HG02943 (cell line): ENCODE measurements around the gene TRIM14.
"Not testable (repeated sequence)": the region's sequence is repeated elsewhere in the genome, so short reads cannot be mapped to it uniquely, and the experiment has no call there.

Source experiments
- ATAC-seq: cut with Tn5 transposase; IDR thresholded peaks from one replicate; pipeline ENCODE4 v1.9.1; 2021; ENCODE audit warnings: mild to moderate bottlenecking, low read depth, moderate library complexity; ENCODE audit not compliant: unreplicated experiment

TRIM14 gene

GRCh38 chr9:98142182-98142907 lies 23.3 kb upstream of the TRIM14 start:
- no peak for ATAC-seq

DNA sequence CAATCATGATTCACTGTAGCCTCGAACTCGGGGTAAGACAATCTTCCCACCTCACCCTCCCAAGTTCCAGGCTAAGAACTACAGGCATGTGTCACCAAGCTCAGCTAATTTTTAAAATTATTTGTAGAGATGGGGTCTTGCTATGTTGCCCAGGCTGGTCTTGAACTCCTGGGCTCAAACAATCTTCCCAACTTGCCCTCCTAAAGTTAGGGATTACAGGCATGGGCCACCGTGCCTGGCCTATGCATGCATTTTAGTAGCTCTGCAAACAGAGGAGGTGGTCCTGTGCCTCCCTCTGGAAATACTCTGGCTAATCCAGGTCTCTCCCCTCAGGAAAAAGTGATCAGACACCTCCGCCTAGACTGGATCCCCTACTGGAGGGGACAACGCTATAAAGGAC lies 21.5 kb upstream of the TRIM14 start:
- no peak for ATAC-seq

DNA sequence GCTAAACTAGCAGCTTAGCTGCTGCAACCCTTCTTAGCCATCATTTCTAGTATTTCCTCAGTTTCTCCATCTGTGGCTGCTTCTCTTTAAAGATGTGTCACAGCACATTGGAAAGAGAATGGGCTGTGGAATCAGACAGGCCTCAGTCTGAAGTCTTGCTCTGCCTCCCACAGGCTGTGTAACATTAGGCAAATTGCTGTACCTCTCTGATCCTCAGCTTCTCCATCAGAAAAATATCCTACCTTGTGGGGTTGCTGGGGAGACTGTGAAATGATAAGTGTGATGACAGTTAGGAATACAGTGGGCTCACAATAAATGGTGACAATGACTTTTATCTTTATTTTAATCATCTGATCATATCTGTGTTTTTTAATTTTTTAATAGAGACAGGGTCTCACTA lies 17.5 kb upstream of the TRIM14 start:
- ATAC-seq, result no peak

- ATAC-seq, result no peak
These were observed 16.9 kb upstream of the TRIM14 start for GRCh38 chr9:98135938-98136337.

DNA sequence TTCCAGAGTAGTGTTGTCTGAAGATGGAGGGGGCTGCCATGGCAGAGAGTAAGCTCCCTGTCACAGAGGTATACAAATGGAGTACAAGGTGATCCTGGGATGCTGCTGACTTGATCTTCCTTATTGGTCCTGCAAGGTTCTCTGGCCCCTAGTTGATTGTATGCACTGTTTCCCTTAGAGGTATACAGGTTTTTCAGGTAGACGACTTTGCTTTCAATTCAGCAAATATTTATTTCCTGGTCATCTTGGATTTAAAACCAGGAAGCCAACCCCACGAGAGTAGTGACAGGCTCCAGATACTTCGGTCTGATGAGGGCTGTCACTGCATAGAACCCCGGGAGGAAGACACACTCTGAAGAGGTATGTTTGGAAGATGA lies 16.5 kb upstream of the TRIM14 start:
- no peak for ATAC-seq

DNA sequence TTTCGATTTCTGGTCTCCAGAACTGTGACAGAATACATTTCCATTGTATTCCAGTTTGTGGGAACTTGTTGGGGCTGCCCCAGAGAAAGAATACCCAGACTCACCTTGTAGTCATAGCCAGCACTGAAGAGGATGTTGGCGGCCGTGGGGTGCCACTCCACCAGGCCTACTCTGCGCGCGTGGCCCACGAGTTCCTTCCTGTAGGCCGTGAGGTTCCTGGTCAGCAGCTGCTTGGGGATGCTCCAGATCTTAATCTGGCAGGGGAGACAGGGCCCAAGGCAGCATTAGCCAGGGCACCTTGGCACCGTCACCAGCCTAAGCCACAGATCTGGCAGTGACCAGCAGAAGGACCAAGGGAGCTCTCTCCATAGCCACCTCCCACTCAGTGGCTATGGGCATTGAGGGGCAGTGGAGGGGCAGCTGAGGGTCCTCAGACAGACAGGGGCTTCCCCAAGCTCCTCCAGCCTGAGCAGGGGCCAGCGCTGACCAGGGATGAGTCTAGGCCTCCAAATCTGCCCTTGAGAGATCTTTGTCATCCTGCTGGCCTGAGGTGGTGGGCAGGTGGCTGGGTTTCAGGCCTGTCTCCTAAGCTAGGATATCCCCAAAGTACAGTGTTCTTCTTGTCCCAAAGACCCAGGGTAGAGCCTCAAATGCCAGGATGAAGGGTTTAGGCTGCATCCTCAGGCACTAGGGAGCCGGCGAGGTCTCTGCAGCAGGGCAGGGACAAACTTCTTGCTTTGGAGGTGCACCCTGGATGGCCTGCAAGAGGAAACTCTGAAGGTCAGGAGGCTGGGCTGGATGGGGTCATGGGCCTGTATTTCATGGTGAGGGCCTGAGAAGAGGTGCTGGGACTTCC lies 15.9 kb upstream of the TRIM14 start:
- no peak for ATAC-seq

GRCh38 chr9:98132806-98133631 lies 14.0 kb upstream of the TRIM14 start:
- ATAC-seq, result no peak

DNA sequence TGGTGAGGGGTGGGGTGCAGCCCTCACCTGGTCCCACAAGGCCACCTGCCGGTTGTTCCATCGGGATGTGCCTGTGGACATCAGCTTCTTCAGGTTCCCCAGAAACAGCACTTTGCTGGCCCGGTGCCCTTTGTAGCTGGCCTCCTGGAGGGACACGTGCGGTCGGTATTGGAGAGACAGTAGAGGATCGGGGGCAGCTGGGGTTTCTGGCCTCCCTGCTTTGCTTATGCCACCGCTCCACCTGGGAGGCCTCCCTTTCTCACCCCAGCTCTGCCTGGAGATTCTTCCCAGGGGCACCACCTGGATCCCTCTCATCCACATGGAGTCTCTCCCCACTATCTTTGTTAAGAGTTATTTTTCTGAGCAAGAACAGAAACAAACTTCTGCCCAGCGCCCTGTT lies 13.1 kb upstream of the TRIM14 start:
- ATAC-seq, result no peak

- no peak for ATAC-seq
These were observed 11.7 kb upstream of the TRIM14 start for GRCh38 chr9:98130576-98131228.

GRCh38 chr9:98130060-98130459 lies 11.0 kb upstream of the TRIM14 start:
- ATAC-seq, result not testable (repeated sequence)

- ATAC-seq, result no peak
These were observed 10.4 kb upstream of the TRIM14 start for GRCh38 chr9:98129451-98129881.

- ATAC-seq, result no peak
These were observed 9.3 kb upstream of the TRIM14 start for GRCh38 chr9:98128316-98128715.

DNA sequence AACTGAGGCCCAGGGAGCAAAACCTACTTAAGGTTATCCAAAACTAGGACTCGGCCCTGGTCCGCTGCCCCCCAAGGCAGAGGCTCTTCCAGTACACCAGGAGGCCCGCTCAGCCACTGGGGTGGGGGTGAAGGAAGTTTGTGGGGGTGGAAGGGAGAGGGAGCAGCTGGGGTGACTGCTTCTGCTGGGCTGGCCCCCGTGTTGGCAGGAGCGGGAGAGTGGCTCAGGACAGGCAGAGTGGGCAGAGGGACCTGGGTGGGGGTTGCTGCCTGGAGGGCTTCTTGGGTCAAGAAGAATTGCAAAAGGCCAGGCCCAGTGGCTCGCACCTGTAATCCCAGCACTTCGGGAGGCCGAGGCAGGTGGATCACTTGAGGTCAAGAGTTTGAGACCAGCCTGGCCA lies 8.2 kb upstream of the TRIM14 start:
- ATAC-seq, result no peak

- ATAC-seq, result no peak
These were observed 5.8 kb upstream of the TRIM14 start for GRCh38 chr9:98124637-98125426.

GRCh38 chr9:98124091-98124490 lies 5.1 kb upstream of the TRIM14 start:
- ATAC-seq, result not testable (repeated sequence)

DNA sequence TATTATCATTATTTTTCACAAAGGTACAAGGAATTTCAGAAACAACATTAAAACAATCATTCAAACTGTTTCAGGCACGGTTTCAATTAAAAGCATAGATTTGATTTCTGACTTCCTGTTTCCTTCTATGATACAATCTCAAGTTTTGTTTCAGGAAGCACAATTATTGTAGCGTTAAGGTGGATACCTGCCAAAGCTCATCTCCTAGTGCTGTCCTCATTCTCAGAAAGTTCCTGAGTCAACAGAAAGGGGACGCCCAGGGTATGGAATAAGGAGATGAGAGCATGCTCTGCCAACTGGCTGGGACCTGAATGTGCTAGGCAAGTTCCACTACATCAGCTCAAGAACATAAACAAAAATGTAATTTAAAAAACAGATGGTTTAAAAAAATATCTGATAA lies 2.0 kb upstream of the TRIM14 start:
- ATAC-seq, result no peak

DNA sequence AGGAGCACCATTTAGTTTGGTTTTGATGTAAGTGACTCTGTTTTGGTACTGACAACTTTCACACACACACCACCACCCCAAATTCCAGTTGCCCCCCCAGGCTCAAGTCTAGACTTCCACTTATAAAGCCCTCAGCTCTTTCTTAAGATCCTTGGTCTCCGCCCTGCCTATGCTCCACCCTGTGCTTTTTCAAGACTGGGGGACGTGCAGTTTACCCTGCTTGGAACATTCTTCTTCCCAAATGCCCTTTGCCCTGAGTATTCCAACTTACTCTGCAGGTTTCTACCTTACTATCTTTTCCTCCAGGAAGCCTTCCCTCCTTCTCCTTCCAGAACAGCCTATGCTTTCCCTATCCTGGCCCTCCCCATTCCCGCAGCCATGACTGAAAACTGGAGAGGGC lies 1.5 kb upstream of the TRIM14 start:
- no peak for ATAC-seq

DNA sequence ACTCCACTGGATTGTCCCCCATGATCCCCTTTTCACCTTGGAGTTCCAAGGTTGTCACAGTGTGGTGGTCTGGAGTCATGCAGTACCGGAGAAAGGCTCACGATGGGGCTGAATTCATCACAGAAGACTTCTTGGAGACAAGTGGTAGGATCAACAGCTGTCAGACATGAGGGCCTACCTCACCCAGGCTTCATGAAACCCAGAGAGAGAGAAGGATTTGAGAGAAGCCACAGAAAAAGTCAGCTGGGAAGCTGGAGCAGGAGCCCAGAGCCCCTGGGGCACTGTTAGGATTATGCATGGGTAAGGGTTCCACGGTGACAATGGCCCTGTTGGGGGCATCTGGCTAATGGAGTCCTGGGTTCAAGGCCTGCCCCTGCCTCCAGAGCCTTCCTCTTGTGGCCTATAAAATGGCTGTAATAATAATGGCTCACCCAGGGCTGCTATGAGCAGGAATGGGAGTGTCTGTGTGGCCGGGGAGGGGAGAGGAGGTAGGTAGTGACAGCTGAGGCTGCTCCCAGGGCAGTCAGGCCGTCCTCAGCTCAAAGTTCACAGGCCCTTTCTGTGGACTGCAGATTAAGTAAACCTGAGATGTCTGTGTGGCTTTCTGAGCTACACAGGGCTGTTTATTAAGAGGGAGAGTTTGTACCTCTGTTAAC lies 910 bp downstream of the TRIM14 start:
- ATAC-seq, result peak; percentile 48

GRCh38 chr9:98117097-98117496 lies 1.9 kb downstream of the TRIM14 start:
- ATAC-seq, result not testable (repeated sequence)
